NCI-H146 treated with DMSO at 0.1 percent for 48 hours (cell line): ENCODE results near the gene ZNF280C.
"Not testable (repeated sequence)": the region's sequence is repeated elsewhere in the genome, so short reads cannot be mapped to it uniquely, and the experiment has no call there.

Source experiments
- DNase-seq: peaks from one replicate; lab custom pipeline; 2025; ENCODE audit not compliant: unreplicated experiment; lab: John Stamatoyannopoulos, UW

Gene ZNF280C

DNA sequence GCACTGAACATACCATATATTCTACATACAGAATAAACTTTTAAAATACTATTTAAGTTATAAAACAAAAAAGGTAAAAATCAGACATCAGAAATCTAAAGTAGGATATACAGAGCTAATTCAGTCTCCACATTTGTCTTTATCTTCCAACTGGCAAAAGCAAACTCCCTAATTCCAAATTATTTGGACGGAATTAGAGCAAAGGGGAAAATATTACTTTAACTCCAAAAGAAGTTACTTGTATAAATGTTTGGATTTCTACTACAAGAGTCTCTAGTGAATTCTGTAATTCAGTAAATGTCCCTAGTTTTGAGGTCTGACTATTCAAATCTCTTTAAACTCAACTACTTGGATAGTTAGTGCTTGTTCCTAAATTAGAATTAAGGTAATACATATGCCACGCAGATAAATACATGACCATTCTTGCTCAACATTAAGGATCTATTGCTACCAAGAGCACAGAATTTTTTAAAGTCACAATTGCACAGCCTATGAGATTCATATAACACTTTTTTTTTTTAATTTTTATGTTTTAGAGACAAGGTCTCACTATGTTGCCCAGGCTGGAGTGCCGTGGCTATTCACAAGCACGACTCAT, 7.3 kb downstream of the ZNF280C start:
- DNase-seq: no peak

DNA sequence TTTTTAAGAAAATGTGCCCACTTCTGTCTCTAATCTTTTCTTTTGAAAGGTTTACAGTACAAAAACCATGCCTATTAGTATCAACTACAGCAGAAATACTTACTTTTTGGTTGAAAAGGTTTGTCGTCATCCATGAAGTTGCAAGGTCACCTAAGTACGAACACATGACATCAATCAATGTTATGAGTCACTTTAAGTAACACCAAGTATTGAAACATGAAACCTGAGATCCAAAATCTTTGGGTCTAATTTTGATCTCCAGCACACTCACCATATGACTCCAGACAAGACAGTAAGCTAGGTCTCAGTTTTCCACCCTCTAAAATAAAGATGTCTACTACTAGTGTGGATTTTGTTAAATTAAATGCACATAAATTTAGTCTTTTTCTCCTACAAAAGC, 8.4 kb downstream of the ZNF280C start:
- DNase-seq: no peak

DNA sequence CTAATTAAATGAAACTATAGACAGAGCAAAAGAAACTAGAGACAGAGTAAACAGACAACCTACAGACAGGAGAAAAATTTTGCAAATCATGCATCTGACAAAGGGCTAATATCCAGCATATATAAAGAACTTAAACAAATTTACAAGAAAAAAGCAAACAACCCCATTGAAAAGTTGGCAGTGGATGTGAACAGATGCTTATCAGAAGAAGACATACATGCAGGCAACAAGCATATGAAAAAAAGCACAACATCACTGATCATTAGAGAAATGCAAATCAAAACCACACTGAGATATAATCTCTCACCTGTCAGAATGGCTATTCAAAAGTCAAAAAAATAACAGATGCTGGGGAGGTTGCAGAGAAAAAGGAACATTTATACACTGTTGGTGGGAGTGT, 14.8 kb downstream of the ZNF280C start:
- DNase-seq: peak; percentile 48

DNA sequence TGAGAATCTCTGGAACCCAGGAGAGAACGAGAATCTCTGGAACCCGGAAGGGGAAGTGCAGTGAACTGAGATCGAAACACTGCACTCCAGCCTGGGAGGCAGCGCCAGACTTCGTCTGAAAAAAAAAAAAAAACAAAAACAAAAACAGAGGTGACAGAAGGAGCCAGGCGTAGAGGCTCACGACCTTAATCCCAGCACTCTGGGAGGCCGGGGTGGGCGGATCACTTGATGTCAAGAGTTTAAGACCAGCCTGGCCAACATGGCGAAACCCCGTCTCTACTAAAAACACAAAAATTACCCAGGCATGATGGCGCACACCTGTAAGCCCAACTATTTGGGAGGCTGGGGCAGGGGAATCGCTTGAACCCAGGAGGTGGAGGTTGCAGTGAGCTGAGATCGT, 17.0 kb downstream of the ZNF280C start:
- no peak for DNase-seq

DNA sequence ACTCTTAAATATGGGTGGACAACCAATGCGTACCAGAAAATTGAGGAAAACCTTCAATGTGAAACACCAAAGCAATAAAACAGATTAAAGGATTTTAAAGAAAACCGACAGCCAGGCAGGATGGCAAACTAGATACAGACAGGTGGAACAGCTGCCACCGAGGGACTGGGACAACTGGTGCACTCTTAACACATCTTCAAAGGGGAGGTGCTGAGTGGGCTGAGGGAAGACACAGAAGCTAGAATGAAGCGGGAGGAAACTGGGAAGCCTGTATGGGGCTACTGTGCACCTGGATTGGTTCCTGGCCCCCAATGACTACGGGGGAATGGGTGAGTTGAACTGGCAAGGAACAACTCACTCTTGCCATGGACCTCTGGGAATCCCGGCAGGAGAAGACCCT, 20.7 kb downstream of the ZNF280C start:
- no peak for DNase-seq

DNA sequence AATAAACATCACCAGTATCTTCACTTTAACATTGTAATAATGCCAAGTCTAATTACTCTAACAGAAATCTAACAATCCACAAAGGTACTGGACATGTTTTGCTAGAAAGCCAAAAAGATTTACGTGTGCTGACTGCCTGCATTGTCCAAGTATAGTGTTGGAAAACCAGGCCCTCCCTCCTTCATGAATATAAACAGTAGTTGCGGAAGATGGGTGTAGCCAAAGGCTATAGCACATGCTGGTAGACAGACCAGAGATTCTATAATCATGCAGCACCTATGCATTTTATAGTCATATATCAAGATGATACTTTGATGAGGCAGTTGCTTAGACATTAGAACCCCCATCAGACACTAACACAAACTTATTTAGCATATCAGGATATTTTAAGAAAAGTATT, 22.6 kb downstream of the ZNF280C start:
- no peak for DNase-seq

DNA sequence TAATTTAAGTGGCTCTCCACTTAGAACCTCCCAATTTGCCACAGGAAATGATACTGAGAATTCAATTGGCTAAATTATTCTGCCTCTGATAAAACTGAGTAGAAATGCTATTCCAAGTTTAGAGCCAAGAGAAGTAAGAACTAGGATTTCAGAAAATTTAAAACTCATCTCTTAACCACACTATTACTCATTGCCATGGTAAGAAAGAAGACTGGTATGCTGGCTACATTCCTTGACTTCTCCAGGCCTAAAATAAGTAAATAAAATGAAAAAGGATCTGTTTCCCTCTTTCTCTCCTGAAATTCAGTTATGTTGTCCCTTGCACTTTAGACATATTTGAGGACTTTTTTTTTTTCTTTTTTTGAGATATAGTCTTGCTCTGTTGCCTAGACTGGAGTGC, 23.3 kb downstream of the ZNF280C start:
- no peak for DNase-seq

DNA sequence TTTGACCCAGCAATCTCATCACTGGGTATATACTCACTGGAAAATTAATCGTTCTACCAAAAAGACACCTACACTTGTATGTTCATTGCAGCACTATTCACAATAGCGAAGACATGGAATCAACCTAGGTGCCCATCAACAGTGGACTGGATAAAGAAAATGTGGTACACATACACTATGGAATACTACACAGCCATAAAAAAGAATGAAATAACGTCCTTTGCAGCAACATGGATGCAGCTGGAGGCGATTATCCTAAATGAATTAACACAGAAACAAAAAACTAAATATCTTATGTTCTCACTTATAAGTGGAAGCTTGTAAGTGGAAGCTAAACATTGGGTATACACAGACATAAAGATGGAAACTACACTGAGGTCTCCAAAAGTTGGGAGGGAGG, 37.5 kb downstream of the ZNF280C start:
- DNase-seq: not testable (repeated sequence)

DNA sequence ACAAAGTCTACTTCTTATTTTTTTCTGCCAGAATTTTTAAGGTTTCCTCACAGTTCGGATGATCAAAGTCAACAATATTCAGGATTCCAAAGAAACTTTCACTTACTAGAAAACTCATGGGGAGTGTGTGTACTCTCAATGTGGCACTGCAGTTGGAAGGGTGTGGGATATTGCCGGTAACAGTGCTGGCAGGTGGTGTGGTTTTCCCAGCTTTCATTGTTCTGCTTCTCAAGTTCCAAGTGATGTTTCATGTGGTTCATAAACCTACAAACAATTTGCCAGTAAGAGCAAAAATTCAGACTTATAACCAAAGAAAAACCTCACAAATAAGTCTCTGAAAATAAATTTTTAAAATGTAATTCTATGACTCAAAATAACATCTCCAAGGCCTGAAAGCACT, 39.8 kb downstream of the ZNF280C start:
- no peak for DNase-seq

DNA sequence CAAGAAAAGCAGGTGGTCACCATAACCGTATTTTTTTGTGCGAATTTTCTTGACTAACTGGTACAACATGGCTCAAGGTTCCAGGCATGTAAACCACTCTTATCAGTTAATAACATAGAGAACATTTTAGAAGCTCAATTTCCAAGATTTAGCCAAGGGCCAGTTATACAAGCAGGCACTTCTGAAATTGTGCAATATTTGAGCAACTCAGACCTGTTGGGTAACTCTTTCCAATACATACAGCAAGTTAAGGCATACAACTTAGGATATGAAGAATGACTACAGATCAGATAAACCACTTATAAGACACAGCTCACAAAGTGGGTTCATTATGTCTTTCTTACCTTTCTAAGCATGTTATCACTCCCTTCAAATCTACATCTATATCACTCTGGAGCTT, 43.9 kb downstream of the ZNF280C start:
- no peak for DNase-seq

DNA sequence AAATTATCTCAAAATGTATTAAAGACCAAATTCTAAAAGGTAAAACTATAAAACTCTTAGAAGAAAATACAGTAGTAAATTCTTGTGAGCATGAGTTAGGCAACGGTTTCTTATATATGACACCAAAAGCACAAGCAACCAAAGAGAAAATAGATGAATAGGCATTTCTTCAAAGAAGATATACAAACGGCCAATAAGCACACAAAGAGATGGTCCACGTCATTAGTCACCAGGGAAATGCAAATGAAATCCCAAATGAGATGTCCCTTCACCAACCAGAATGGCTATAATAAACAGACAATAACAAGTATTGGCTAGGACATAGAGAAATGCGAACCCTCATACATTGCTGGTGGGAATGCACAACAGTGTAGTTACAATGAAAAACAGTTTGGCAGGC, 52.4 kb downstream of the ZNF280C start:
- no peak for DNase-seq

DNA sequence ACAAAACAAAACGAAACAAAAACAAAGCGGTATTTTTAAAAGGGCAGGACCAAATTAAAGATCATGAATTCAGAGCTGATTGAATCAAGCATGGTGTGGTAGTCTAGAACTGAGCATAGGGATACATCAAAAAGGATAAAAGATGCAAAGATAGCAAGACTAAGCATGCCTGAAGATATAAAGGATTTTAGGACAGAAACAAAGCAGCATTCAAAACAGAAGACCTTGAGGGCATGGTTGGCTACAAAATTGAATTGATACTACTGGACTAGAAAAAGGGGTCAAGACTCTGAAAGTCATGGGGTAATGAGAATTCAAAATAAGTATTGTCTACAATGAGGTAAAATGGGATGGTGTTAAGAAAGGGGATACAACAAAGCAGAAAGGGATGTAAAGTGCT, 55.3 kb downstream of the ZNF280C start:
- DNase-seq: no peak

DNA sequence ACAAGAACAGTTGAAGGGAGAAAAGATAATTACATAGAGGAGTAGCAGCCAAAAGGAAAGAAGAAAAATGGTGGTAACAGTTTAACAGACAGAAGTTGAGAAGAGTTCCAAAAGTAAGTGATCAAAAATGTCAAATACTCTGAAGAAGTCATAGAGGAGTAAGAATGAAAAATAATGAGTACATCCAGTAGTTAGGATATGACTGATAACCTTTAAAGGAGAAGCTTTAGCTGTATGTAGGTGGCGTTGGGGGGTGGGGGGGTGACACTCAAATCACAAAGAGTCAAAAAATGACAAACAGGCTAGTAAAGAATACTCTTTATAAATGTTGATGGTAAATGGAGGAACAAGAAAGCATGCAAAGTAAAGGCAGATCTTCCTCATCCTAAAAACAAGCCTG, 56.3 kb downstream of the ZNF280C start:
- DNase-seq: no peak

DNA sequence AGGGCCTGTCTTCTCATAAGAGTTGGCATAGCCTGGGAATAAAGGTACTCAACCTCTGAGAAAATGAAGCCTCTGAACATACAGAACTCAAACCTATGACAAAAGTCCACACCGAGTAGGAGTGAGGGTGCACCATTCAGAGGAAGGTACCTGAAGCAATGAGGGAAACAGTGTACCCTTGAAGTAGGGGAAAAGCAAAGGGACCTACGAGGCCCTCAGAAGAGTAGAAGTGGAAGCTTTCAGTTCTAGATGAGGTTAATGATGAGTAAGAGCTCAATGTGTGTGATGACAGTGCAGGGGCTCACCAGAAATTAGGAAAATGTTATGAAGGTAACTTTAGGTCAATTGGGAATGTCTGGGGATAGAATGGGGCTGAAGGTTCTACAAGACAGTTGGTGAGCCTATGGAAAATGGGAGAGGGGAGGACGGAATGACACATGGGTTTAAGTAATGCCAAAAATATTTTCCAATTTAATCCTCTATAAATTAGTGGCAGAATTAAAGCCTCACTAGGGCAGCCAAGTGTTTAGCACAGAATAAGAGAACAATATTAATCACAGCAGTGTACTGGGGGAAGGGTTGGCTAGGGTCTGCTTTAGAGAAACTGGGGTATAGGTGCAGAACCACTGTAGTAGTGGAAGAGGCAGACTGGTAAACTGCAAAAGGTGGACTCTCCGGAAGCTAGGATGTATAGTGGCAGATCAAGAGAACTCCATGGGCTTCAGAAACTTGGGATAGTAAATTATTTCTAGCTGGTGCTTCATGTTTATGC, 57.1 kb downstream of the ZNF280C start:
- no peak for DNase-seq

DNA sequence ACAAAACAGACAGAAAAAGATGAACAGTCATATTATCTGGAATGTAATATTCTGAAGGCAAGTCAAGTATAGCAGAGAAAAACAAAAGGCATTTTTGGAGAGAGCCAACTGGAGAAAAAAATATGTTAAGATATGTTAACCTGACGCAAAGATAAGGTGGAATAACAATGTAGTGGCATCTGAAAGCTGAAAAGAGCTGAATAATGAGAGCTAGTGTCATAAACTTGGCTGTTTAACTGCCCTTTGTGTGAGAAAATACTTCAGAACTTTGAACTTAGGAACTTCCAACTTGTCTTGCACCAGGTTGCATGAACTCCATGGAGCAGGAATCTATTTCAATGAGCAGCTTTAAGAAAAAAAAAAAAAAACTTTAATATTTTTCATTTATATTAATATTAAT, 64.1 kb downstream of the ZNF280C start:
- no peak for DNase-seq

DNA sequence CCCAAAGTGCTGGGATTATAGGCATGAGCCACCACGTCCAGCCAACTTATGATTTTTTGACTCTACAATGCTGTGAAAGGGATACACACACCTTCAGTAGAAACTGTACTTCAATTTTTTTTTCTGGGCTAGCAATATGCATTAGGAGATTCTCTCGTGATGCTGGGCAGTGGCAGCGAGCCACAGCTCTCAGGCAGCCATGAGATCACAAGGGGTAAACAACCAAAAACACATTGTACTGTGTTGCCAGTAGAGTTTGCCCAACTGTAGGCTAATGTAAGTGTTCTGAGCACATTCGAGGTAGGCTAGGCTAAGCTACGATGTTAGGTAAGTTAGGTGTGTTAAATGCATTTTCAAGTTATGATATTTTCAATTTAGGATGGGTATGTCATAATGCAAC, 71.2 kb downstream of the ZNF280C start:
- no peak for DNase-seq

DNA sequence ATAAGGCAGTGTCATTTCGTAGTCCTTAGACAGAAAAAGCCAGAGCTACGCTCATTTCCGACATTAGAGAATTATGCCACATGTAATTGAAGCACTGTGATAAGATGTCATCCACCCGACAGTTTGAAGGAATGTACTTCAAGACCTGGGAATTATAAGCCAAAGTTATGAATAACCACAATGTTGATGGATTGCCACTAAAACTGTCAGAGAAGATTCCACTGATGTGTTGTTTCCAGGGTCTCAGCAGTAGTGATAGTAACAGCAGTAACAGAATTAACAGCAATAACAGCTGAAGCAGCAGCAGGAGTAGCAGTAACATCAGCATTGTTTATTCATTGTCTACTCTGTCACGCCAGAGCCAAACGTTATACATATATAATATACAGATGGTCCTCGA, 72.2 kb downstream of the ZNF280C start:
- no peak for DNase-seq

DNA sequence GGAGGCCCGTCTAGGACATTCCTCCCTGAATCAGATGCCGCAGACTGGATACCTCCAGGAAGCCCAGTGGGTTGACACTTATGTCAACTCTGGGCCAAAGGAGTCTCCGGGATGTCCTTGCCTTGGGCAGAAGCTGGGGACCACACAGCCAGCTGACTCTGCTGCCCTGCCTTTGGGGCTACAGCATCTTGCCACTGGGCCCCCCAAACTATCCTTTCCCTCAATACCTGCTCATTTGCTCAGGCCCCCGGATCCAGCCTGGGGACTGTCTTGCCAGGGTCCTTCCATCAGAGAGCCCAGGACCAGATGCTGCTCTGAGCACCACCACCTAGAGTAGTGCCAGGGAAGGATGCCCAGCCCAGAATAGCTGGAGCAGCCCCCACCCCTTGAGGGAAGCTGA, 77.9 kb downstream of the ZNF280C start:
- DNase-seq: no peak

DNA sequence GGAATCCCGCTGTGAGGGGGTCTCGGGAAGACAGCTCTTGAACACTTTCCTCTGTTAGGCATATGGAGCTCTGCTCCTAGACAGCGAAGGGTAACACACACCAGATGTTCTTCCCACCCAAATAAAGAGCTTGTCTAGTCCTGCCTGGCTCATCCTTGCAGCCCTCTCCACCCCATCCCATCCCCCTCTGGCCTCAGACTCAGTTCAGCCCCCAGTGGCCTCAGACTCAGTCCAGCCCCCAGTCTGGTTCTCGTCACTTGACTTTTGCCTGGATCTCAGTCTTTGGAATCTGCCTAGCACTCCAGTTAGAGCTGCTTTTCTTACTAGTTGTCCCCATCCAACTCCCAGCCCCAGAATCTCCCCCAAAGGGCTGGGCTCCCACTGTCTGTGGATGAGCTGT, 82.0 kb downstream of the ZNF280C start:
- DNase-seq: no peak

DNA sequence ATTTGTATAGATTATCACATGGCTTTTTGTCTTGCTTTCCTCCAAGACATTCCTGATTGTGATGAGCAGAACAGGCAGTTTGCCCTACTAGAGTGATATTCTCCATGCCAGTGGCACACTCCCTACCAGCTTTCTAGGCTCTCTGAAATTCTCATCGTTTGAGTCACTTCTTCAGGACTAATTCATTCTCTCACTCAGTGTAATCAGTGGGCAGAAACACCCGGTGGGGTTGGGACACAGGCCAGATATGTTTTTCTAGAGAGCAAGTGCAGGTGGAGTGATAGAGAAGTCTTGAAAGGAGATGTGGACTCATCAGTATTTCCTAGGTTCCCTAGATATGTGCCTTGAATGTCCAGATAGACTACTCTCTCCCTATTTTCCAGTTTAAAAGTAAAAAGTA, 83.8 kb downstream of the ZNF280C start:
- no peak for DNase-seq

DNA sequence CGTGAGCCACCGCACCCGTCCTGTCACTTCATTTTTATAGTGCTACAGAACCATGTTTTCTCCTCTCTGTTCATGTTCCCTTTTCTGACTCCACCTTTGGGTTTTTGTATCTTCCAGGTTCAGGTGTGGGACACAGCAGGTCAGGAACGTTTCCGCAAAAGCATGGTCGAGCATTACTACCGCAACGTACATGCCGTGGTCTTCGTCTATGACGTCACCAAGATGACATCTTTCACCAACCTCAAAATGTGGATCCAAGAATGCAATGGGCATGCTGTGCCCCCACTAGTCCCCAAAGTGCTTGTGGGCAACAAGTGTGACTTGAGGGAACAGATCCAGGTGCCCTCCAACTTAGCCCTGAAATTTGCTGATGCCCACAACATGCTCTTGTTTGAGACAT, 84.5 kb downstream of the ZNF280C start:
- DNase-seq: no peak

DNA sequence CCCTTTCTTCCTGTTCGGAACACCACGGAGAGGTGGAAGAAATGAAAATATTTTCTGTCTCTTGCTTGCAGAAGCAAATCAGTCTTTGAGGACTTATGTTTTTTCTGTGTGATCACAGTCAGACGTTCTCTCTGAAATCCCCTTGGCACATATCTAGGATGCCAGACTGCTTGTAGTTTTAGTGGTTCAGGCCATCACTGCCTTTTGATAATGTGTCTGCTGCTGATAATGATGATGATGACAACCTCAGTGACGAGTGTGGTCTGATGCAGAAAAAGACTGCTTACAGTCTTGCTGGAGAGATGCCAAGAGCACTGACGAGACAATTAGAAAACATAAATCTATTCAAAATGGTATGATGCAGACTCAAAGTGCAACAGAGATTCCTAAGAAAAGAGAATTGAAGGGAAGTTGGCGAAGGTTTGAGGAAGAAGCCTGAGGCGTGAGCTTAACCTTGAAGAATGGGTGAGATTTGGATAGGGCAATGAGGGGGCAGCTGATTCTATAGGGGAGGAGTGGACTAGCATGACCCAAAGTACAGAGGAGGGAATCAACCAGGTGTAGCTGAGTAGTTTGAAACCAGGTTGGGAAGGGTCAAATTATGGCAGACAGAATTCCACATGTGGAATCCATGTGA, 89.0 kb downstream of the ZNF280C start:
- DNase-seq: no peak

DNA sequence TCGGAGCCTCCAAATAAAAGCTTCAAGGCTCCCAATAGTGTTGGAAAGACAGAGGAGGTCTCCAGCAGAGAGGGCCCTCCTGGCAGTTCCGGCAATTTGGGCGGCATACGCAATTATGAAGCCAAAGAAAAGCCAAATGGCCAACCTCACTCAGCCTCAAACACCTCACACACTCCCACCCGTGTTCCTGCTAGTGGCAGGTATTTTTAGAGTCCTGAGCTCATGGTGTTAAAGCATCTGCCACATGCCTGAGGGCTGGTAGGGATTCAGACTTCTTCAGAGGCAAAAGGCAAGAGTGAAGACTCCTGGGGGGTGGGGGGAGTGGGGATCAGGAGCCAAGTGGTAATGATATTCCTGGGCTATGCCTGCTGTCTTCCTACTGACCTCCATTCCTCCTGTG, 89.5 kb downstream of the ZNF280C start:
- DNase-seq: no peak
